GM10266 (cell line): Measurements from ENCODE around the gene KLK12.

Experiments used
- DNase-seq: peaks from one replicate; pipeline ENCODE4 v3.0.0; 2012; ENCODE audit errors: extremely low spot score
- TF ChIP-seq, protein P1 (sequence below): IDR thresholded peaks from 2 replicates; pipeline ENCODE4 v1.5.1; 2012; ENCODE audit warnings: mild to moderate bottlenecking, low read depth; ENCODE audit not compliant: control insufficient read depth, insufficient read depth; ENCODE audit errors: missing control alignments

Gene KLK12

DNA sequence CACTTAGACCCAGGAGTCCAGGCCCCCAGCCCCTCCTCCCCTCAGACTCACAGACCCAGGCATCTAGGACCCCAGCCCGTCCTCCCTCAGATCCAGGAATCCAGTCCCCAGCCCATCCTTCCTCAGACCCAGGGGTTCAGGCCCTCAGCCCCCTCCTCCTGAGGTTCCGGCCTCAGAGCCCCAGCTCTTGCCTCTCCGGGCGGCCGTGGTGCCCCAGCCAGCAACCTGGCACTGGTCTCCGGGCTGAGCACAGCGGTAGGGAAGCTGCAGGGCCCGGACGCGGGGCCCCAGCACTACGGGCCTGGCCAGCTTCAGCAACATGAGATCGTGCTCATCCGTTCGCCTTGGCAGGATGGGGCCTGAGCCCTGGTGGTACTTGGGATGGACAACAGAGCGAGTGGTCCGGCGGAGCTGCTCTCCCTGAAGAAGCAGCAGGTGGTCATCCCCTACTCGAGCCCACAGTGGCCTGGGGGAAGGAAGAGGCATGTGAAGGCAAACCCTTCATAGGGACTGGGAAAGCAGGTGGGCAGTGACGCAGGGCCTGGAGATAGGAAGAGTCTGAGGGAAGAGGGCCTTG lies 19.0 kb downstream of the KLK12 start:
- TF ChIP-seq, protein P1, sequence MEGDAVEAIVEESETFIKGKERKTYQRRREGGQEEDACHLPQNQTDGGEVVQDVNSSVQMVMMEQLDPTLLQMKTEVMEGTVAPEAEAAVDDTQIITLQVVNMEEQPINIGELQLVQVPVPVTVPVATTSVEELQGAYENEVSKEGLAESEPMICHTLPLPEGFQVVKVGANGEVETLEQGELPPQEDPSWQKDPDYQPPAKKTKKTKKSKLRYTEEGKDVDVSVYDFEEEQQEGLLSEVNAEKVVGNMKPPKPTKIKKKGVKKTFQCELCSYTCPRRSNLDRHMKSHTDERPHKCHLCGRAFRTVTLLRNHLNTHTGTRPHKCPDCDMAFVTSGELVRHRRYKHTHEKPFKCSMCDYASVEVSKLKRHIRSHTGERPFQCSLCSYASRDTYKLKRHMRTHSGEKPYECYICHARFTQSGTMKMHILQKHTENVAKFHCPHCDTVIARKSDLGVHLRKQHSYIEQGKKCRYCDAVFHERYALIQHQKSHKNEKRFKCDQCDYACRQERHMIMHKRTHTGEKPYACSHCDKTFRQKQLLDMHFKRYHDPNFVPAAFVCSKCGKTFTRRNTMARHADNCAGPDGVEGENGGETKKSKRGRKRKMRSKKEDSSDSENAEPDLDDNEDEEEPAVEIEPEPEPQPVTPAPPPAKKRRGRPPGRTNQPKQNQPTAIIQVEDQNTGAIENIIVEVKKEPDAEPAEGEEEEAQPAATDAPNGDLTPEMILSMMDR = no peak
- DNase-seq = no peak

DNA sequence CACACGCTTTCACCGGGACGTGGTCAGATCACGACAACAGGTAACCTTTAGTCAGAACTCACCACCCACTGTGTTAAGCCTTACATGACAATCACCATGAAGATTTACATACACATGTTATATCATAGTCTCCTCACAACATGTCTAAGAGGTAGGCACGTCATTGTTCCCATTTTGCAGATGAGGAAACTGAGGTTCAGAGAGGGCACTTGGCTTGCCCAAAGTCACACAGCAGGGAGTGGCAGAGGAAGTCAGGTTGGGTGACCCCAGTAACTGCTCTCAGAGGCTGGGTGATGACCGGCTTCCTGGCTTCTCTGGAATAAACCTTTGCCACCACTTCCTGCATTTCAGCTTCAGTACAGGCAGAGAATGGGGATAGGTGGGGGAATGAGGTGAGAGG lies 20.6 kb downstream of the KLK12 start:
- TF ChIP-seq, protein P1 = no peak
- DNase-seq = no peak

DNA sequence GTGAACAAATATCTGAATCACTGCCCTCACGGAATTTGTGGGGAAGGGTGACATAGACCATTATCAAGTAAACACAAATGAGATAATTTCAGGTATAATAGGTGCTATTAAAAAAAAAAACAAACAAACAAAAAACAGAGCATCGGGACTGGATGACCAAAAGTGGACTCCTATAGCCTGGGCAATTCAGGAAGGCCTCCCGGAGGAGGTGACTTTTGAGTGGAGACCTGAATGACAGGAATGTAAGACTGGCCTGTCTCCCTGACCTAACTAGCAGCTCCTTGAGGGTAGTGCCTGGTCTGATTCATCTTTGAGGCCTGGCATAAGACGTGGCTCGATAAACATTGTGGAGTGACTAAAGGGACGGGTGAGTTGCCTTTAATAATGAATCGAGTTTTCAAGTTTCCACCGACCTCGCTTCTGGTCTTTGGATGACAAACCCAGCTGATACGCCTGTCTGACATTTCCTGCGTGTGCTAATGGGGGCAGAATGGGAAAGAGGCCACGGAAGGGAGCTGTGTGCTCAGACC lies 22.1 kb downstream of the KLK12 start:
- DNase-seq = no peak
- TF ChIP-seq, protein P1 = no peak

- TF ChIP-seq, protein P1 = no peak
- no peak for DNase-seq
Measured at GRCh38 chr19:51010066-51010795, 24.6 kb downstream of the KLK12 start.

DNA sequence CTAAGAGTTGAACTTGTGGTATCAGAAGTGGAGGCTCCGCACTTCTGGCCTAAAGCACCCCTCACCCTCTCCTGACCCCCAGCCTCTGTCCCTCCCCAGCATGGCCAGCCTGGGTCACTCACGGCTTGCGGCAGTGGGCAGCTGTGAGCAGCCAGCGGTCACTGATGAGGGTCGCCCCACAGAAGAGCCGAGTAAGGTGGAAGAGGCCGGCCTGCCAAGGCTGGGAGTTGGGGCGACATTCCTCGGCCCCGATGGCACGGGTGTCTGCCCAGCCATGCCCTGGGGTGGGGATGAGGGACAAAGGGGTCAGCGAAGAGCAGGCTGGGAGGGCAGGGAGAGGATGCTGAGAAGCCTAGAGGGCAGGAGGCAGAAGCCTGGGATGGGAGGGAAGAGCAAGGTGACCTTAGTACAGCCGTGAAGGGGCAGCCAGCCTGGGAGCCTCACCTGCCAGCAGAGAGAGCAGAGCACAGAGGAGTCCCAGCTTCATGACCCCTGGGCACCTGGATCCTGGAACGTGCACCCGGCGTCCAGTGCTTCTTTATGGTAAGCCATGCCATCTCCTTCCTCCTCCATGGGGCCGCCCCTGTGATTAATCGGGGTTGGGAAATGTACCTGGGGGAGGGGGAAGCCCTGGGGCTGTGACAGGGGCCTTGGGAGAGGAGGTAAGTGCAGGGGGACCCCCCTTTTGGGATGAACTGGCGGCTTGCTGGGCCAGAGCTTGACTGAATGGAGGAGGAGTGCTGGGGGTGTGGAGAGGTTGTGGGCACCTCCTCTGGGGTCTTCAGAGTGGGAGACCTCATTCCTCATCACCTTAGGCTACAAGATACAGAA lies 25.5 kb downstream of the KLK12 start:
- TF ChIP-seq, protein P1 = no peak
- no peak for DNase-seq

DNA sequence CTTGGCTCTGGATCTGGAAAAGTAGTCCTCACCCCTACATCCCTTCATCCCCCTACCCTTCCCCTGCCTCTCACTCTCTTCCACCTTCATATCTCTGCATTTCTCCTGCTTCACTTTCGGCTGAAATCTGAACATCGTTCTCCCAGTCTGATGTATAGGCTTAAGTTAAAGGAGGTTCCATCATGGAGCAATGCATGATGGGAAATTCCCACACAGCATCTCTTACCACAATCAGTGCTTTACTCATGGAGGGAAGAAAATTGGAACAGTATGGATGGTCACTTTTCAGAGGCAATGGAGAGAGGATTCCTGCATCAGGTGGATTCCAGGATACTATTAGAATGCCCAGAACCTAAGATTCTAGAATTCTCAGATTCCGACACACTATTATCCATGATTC lies 27.3 kb downstream of the KLK12 start:
- TF ChIP-seq, protein P1 = no peak
- no peak for DNase-seq
